Astrocyte of the cerebellum (primary cell): Measurements from ENCODE around the gene DIS3L.

ENCODE experiments used
- DNase-seq: peaks from one replicate; pipeline ENCODE4 v3.0.0-alpha.2; 2011; ENCODE audit warnings: low read depth
- H3K4me3 ChIP-seq: 2 replicates; pipeline ENCODE4 v1.5.1; 2011; ENCODE audit warnings: mild to moderate bottlenecking, low read depth, low read length, moderate library complexity
- in situ Hi-C: cut with HindIII; loops from 2 replicates; pipeline ENCODE4 v1.10.0; 2017; ENCODE audit warnings: low sequenced_read_pairs
- TF ChIP-seq, protein P1 (sequence below): IDR thresholded peaks from 2 replicates; pipeline ENCODE4 v1.5.1; 2012; ENCODE audit warnings: low read length, low read depth, moderate library complexity, mild to moderate bottlenecking; ENCODE audit errors: missing control alignments

The DIS3L gene

DNA sequence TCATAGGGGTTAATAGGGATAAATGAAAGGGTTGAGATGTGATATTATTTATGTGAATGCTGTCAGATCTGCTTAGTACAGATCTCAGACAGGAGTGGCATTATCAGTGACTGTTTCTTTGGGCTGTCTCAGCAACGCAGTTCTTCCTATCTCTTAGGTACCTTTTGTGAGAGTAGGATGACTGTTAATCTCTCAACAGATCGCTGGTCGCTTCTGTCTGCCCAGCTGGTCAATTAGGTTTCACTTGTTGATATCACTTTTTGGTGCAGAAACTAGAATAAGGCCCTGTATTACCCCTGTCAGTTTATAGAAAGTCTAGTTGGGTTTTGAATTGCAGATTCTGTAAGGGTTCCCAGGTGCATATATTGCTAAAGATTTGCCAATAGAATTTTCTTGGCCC lies 16.5 kb downstream of the DIS3L start:
- in situ Hi-C loops: loop anchor here (10.0 to 25.0 kb wide), 2 partner anchors 102 to 175 kb away; no protein-coding TSS in a partner anchor
- TF ChIP-seq, protein P1, sequence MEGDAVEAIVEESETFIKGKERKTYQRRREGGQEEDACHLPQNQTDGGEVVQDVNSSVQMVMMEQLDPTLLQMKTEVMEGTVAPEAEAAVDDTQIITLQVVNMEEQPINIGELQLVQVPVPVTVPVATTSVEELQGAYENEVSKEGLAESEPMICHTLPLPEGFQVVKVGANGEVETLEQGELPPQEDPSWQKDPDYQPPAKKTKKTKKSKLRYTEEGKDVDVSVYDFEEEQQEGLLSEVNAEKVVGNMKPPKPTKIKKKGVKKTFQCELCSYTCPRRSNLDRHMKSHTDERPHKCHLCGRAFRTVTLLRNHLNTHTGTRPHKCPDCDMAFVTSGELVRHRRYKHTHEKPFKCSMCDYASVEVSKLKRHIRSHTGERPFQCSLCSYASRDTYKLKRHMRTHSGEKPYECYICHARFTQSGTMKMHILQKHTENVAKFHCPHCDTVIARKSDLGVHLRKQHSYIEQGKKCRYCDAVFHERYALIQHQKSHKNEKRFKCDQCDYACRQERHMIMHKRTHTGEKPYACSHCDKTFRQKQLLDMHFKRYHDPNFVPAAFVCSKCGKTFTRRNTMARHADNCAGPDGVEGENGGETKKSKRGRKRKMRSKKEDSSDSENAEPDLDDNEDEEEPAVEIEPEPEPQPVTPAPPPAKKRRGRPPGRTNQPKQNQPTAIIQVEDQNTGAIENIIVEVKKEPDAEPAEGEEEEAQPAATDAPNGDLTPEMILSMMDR: no peak
- no peak overlapping the region for H3K4me3 ChIP-seq
- no peak for DNase-seq

DNA sequence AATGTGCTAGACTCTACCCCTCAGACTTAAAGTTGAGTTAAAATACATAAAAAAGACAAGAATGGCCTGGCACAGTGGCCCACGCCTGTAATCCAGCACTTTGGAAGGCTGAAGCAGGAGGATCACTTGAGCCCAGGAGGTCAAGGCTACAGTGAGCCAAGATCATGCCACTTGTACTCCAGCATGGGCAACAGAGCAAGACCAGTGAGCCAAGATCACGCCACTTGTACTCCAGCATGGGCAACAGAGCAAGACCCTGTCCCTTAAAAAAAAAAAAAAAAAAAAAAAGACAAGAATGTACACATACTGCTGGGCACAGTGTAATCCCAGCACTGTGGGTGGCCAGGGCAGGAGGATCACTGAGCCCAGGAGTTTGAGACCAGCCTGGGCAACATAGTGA lies 17.4 kb downstream of the DIS3L start:
- in situ Hi-C loops: loop anchor here (10.0 to 25.0 kb wide), 2 partner anchors 102 to 174 kb away; no protein-coding TSS in a partner anchor
- no peak for DNase-seq
- no peak overlapping the region for H3K4me3 ChIP-seq
- TF ChIP-seq, protein P1: no peak

DNA sequence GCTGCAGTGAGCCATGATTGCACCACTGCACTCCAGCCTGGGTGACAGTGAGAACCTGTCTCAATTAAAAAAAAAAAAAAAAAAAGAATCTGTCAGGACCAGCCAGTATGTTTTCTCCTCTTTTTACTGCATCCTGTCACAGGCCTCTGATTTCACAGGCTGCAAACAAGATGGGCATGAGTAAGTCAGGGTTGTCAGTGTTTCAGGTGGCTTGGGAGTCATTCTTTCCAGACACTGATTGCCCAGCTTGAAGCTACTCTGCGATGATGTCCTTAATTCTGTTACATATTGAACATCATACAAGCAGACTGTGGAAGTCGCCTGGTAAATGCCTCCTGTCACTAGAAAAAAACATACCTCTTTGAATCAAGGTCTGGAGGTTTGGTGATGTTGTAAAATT lies 18.8 kb downstream of the DIS3L start:
- DNase-seq: no peak
- in situ Hi-C loops: loop anchor here (10.0 to 25.0 kb wide), 2 partner anchors 100 to 173 kb away; no protein-coding TSS in a partner anchor
- TF ChIP-seq, protein P1: no peak
- H3K4me3 ChIP-seq: no peak overlapping the region

DNA sequence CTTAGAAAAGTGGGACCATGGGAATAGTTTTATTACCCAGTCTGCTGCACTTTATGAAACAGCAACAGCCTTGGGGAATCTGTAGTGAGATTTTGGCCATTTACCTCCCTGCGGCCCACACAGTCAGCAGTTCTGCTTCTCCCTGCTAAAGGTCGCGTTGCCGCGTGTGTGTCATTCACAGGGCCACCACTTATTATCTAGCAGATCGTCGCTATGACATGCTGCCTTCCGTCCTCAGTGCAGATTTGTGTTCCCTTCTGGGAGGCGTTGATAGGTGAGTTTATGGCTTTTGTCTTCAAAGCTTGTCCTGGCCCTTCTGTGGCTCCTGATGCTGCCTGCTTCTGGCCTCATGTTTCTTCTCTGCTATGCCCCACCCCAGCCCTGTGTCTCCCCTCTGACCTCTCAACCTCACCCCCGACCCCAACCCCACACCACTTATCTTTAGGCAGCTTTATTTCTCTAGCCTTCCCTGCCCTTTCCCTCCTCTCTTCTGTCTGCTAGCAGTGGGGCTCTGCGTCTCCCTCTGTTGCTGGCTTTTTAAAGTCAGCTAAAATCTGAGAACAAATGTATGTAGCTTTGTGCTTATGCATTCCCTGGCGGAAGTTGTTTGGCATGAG lies 30.1 kb downstream of the DIS3L start:
- TF ChIP-seq, protein P1: no peak
- in situ Hi-C loops: loop anchor here (25.0 kb wide), 1 partner anchor 89 kb away; no protein-coding TSS in a partner anchor
- DNase-seq: no peak
- no peak overlapping the region for H3K4me3 ChIP-seq

DNA sequence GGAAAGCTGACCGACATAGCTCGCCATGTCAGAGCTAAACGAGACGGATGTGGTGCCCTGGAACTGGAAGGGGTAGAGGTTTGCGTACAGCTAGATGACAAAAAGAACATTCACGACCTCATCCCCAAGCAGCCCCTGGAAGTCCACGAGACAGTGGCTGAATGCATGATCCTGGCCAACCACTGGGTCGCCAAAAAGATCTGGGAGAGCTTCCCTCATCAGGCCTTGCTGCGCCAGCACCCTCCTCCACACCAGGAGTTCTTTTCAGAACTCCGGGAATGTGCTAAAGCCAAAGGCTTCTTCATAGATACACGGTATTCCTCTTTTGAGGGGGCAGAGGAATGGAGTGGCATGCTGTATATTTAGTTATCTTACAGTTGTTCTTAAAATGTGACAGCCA lies 32.7 kb downstream of the DIS3L start:
- in situ Hi-C loops: no loop called here
- TF ChIP-seq, protein P1: no peak

DNA sequence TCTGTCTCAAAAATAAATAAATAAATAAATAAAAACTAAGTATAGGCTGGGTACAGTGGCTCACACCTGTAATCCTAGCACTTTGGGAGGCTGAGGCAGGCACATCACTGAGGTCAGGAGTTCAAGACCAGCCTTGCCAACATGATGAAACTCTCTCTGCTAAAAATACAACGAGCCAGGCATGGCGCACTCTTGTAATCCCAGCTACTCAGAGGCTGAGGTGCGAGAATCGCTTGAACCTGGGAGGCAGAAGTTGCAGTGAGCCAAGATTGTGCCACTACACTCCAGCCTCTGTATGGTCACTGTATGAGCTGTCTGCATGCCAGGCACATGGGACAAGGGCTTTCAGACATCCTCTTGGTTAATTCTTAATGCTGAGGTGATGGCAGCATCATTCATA lies 34.4 kb downstream of the DIS3L start:
- DNase-seq: no peak
- H3K4me3 ChIP-seq: no peak overlapping the region
- in situ Hi-C loops: no loop called here
- TF ChIP-seq, protein P1: no peak

More for the DNA sequence above, 32.7 kb downstream of the DIS3L start:
- H3K4me3 ChIP-seq: no peak overlapping the region
- DNase-seq: no peak
